SK-N-SH treated with all-trans-retinoic acid at 6 μM for 48 hours (cell line): ENCODE results near the gene TMEM74B.

Experiments
- ATAC-seq: fragments of 200-7000 bp; cut with Tn5 transposase; 3 replicates; pipeline ENCODE4 v1.9.1; 2020; ENCODE audit warnings: mild to moderate bottlenecking, moderate library complexity
- ARNTL ChIP-seq: fragments of 450-650 bp; formaldehyde crosslinking; IDR thresholded peaks from 2 replicates; pipeline ENCODE4 v1.5.0; 2020; ENCODE audit warnings: low read depth, mild to moderate bottlenecking, moderate library complexity, borderline replicate concordance
- BACH2 ChIP-seq: fragments of 250-450 bp; sonication (Bioruptor Pico); IDR thresholded peaks from 2 replicates; pipeline ENCODE4 v1.9.0; 2021; ENCODE audit warnings: mild to moderate bottlenecking, borderline replicate concordance
- CREB5 ChIP-seq: fragments of 250-450 bp; sonication (Bioruptor Pico); IDR thresholded peaks from 2 replicates; pipeline ENCODE4 v1.5.1; 2020; ENCODE audit warnings: low read depth, mild to moderate bottlenecking, moderate library complexity
- CSDC2 ChIP-seq: fragments of 250-450 bp; sonication (Bioruptor Pico); IDR thresholded peaks from 2 replicates; pipeline ENCODE4 v1.5.0; 2020; ENCODE audit warnings: mild to moderate bottlenecking, moderate library complexity
- CSRNP3 ChIP-seq: fragments of 250-450 bp; sonication (Bioruptor Pico); IDR thresholded peaks from 2 replicates; pipeline ENCODE4 v1.5.1; 2021; ENCODE audit warnings: mild to moderate bottlenecking, moderate library complexity
- ESRRG ChIP-seq: fragments of 250-450 bp; sonication (Bioruptor Pico); IDR thresholded peaks from 2 replicates; pipeline ENCODE4 v1.6.1; 2021; ENCODE audit warnings: mild to moderate bottlenecking
- GLIS3 ChIP-seq: fragments of 250-450 bp; sonication (Bioruptor Pico); IDR thresholded peaks from 2 replicates; pipeline ENCODE4 v1.5.0; 2020; ENCODE audit warnings: mild to moderate bottlenecking, moderate library complexity
- ISL1 ChIP-seq: fragments of 250-450 bp; sonication (Bioruptor Pico); IDR thresholded peaks from 2 replicates; pipeline ENCODE4 v2.1.2; 2022; ENCODE audit warnings: mild to moderate bottlenecking, moderate library complexity
- OSR1 ChIP-seq: fragments of 250-450 bp; sonication (Bioruptor Pico); IDR thresholded peaks from 2 replicates; pipeline ENCODE4 v1.8.0; 2022; ENCODE audit warnings: moderate library complexity, mild to moderate bottlenecking, inconsistent platforms
- PATZ1 ChIP-seq: fragments of 250-450 bp; sonication (Bioruptor Pico); IDR thresholded peaks from 2 replicates; pipeline ENCODE4 v1.8.0; 2020; ENCODE audit warnings: mild to moderate bottlenecking, moderate library complexity, borderline replicate concordance
- POU6F1 ChIP-seq: fragments of 250-450 bp; sonication (Bioruptor Pico); IDR thresholded peaks from 2 replicates; pipeline ENCODE4 v1.8.0; 2021; ENCODE audit warnings: low read depth, mild to moderate bottlenecking, moderate library complexity, borderline replicate concordance
- PPARA ChIP-seq: fragments of 250-450 bp; sonication (Bioruptor Pico); IDR thresholded peaks from 2 replicates; pipeline ENCODE4 v1.5.0; 2020; ENCODE audit warnings: mild to moderate bottlenecking, borderline replicate concordance
- RARB ChIP-seq: fragments of 250-450 bp; sonication (Bioruptor Pico); IDR thresholded peaks from 2 replicates; pipeline ENCODE4 v1.8.0; 2021; ENCODE audit warnings: mild to moderate bottlenecking, moderate library complexity
- SNAI2 ChIP-seq: fragments of 250-450 bp; sonication (Bioruptor Pico); IDR thresholded peaks from 2 replicates; pipeline ENCODE4 v1.5.0; 2020; ENCODE audit warnings: mild to moderate bottlenecking, moderate library complexity
- TCF4 ChIP-seq: fragments of 250-450 bp; sonication (Bioruptor Pico); IDR thresholded peaks from 2 replicates; pipeline ENCODE4 v1.8.0; 2021; ENCODE audit warnings: mild to moderate bottlenecking, moderate library complexity, borderline replicate concordance
- TOX ChIP-seq: fragments of 250-450 bp; sonication (Bioruptor Pico); IDR thresholded peaks from 2 replicates; pipeline ENCODE4 v1.8.0; 2021; ENCODE audit warnings: mild to moderate bottlenecking, moderate library complexity, borderline replicate concordance
- TSHZ2 ChIP-seq: fragments of 250-450 bp; sonication (Bioruptor Pico); IDR thresholded peaks from 2 replicates; pipeline ENCODE4 v1.5.0; 2020; ENCODE audit warnings: mild to moderate bottlenecking, moderate library complexity
- ZC3H10 ChIP-seq: fragments of 250-450 bp; sonication (Bioruptor Pico); IDR thresholded peaks from 2 replicates; pipeline ENCODE4 v1.5.1; 2021; ENCODE audit warnings: mild to moderate bottlenecking, moderate library complexity
- ZFP30 ChIP-seq: fragments of 450-650 bp; formaldehyde crosslinking; IDR thresholded peaks from 2 replicates; pipeline ENCODE4 v1.5.0; 2022; ENCODE audit warnings: mild to moderate bottlenecking, moderate library complexity
- ZNF565 ChIP-seq: fragments of 450-650 bp; formaldehyde crosslinking; conservative IDR thresholded peaks from 2 replicates; pipeline ENCODE4 v1.5.0; 2020; ENCODE audit warnings: low read depth, mild to moderate bottlenecking, moderate library complexity
- ZNF70 ChIP-seq: fragments of 450-650 bp; formaldehyde crosslinking; IDR thresholded peaks from 2 replicates; pipeline ENCODE4 v1.5.0; 2020; ENCODE audit warnings: mild to moderate bottlenecking, moderate library complexity
- ZNF8 ChIP-seq: fragments of 450-650 bp; formaldehyde crosslinking; IDR thresholded peaks from 2 replicates; pipeline ENCODE4 v1.5.0; 2020; ENCODE audit warnings: mild to moderate bottlenecking, moderate library complexity

TMEM74B gene

DNA sequence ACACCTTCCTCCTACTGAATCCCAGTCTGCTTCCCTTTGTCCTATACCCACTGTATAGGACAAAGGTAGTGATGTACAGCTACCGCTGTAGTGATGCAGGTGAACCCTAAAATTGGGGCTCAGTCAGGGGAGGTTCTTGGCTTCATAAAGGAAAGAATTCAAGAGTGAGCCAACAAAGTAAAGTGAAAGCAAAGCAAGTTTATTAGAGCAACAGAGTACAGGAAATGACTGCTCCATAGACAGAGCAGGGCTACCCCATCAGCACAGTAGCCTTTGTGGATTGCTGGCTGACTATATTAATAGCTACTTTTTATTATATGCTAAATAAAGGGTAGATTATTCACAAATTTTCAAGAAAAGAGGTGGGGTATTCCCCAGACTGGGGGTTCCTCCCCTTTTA lies 15.2 kb upstream of the TMEM74B start (continued):
- TF ChIP-seq CSRNP3 (CRISPR knock-in tag), result no peak
- no peak for TF ChIP-seq TOX (CRISPR knock-in tag)
- no peak for TF ChIP-seq CSDC2 (CRISPR knock-in tag)
- TF ChIP-seq CREB5 (CRISPR knock-in tag), result no peak
- no peak for TF ChIP-seq ISL1
- TF ChIP-seq OSR1 (CRISPR knock-in tag), result no peak
- TF ChIP-seq ZNF8, result no peak
- TF ChIP-seq ZFP30 (CRISPR knock-in tag), result no peak
- TF ChIP-seq GLIS3 (CRISPR knock-in tag), result no peak

GRCh38 chr20:1199212-1199873 lies 14.6 kb upstream of the TMEM74B start:
- TF ChIP-seq ZNF565 (CRISPR knock-in tag), result no peak
- no peak for ATAC-seq

- TF ChIP-seq BACH2 (no peak), RARB (CRISPR knock-in tag) (no peak)
- ATAC-seq, result no peak
Observed at GRCh38 chr20:1198751-1199150, 14.0 kb upstream of the TMEM74B start.

DNA sequence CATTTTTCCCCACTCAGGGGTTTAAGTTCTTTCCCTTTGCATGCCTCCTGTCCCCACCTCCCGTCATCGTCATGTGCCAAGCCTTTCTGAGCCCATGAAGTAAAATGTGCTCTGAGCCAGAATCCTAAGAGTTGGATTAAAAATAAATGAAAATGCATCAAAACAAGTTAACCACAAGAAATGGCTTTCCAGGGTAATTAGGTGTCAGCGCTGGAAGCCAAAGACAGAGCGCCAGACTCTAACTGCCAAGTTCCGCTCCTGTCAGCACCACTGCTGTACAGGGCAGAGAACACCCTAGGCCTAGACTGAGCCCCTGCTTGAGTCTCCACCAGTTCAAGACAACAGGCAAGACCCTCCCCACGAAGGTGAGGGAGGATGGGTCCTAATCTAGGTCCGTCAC lies 13.0 kb upstream of the TMEM74B start:
- ATAC-seq, result no peak

More for the DNA sequence above, 13.0 kb upstream of the TMEM74B start:
- TF ChIP-seq PPARA (CRISPR knock-in tag) (no peak), TCF4 (CRISPR knock-in tag) (no peak), TSHZ2 (CRISPR knock-in tag) (no peak), ZC3H10 (no peak), PATZ1 (CRISPR knock-in tag) (no peak), POU6F1 (no peak), RARB (CRISPR knock-in tag) (no peak), ISL1 (no peak), ESRRG (CRISPR knock-in tag) (no peak), ZNF70 (CRISPR knock-in tag) (no peak), ARNTL (CRISPR knock-in tag) (no peak), SNAI2 (CRISPR knock-in tag) (no peak), ZNF565 (CRISPR knock-in tag) (no peak), CREB5 (CRISPR knock-in tag) (no peak), CSDC2 (CRISPR knock-in tag) (no peak), BACH2 (no peak), OSR1 (CRISPR knock-in tag) (no peak), GLIS3 (CRISPR knock-in tag) (no peak)
- TF ChIP-seq, all 23 proteins: peak for 0
